ENCODE measurements around the gene ACOX3. TPM values are rescaled to one million over a fixed set of nuclear protein-coding genes. Genes with fewer than 3 reads are reported as not detected.

ACOX3 gene
- polyA plus RNA-seq, 1 donor (not counting 4 experiments of a cell fraction or from before 2014, with no cell fraction given), result 6.7 TPM

DNA sequence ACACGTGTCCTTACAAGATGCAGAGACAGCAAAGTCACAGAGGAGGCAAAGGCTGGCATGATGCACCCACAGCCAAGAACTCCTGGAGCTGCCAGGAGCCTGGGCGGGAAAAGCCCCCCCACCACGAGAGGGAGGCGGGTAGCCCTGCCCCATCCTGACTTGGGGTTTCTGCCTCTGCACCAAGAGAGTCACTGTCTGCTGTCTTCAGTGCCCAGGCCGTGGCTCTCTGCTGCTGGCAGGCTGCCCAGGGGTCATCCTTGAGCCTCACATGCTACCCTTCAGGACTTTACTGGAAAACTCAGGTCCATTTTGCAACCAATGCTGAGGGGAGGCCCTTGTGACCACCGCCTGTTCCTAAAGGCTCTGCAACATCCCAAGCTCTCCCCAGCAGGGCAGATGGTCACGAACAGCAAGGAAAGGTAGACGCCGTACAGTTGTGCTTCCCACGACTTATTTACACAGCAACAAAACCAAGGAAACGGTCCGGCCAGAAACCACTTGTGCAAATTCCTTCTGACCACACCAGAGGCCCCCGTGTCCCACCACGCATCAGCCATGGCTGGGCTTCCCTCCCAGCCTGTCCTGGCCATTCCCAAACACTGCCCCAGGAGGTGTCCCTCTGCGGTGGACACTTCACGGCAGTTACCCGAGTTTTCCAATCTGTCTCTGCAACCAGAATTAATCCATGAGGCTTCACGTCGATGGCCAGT, 56.9 kb downstream of the ACOX3 start:
- no peak overlapping the region for H3K4me3 ChIP-seq (ENCODE audit: control insufficient read depth in 2 of 3, extremely low read depth in 1 of 3, insufficient read depth in 2 of 3, low read depth in 1 of 3, low read length in 3 of 3)
- no peaks in the 10 kb centered on the region for H4K20me1 ChIP-seq (ENCODE audit: control insufficient read depth, extremely low read depth, insufficient read depth, low read length)
- peaks cover 0 to 12% of the 10 kb centered on the region in 2 experiments for H3K36me3 ChIP-seq (ENCODE audit: control insufficient read depth in 2 of 2, extremely low read depth in 1 of 2, insufficient read depth in 2 of 2, low read length in 2 of 2)
- no peak for DNase-seq (ENCODE audit: low read depth, low spot score)
- TF ChIP-seq EZH2 (IDR thresholded peaks at IDR 0.05; ENCODE audit: low read length), result no peak
- TF ChIP-seq, protein P1, sequence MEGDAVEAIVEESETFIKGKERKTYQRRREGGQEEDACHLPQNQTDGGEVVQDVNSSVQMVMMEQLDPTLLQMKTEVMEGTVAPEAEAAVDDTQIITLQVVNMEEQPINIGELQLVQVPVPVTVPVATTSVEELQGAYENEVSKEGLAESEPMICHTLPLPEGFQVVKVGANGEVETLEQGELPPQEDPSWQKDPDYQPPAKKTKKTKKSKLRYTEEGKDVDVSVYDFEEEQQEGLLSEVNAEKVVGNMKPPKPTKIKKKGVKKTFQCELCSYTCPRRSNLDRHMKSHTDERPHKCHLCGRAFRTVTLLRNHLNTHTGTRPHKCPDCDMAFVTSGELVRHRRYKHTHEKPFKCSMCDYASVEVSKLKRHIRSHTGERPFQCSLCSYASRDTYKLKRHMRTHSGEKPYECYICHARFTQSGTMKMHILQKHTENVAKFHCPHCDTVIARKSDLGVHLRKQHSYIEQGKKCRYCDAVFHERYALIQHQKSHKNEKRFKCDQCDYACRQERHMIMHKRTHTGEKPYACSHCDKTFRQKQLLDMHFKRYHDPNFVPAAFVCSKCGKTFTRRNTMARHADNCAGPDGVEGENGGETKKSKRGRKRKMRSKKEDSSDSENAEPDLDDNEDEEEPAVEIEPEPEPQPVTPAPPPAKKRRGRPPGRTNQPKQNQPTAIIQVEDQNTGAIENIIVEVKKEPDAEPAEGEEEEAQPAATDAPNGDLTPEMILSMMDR (optimal IDR thresholded peaks at IDR 0.05 in 1 of 3, IDR thresholded peaks at IDR 0.05 in 1 of 3, conservative IDR thresholded peaks at IDR 0.05 in 1 of 3; ENCODE audit: extremely low read depth in 1 of 3, insufficient read depth in 2 of 3, low read length in 3 of 3), result no peak
- no peaks in the 10 kb centered on the region for H3K4me1 ChIP-seq (ENCODE audit: control insufficient read depth, extremely low read depth, insufficient read depth, low read length)
- H3K4me2 ChIP-seq (ENCODE audit: control insufficient read depth, extremely low read depth, insufficient read depth, low read depth, low read length), result no peak overlapping the region
- dilution Hi-C loops (cut with MboI; ENCODE audit: extremely low pct_ligation_motif_present, low sequenced_read_pairs), result no loop called here
- FAIRE-seq, result no peak
- H3K9me1 ChIP-seq (ENCODE audit: control insufficient read depth, extremely low read depth, insufficient read depth, low read length), result no peaks in the 10 kb centered on the region
- H2AFZ ChIP-seq (ENCODE audit: control insufficient read depth, low read length), result no peak overlapping the region
- no peak overlapping the region for H3K27ac ChIP-seq (ENCODE audit: control insufficient read depth, insufficient read depth, low read length)
- no peaks in the 10 kb centered on the region for H3K9me3 ChIP-seq (ENCODE audit: control insufficient read depth, low read depth, low read length)
- no peak overlapping the region for H3K9ac ChIP-seq (ENCODE audit: control insufficient read depth, extremely low read depth, insufficient read depth, low read length)
- H3K27me3 ChIP-seq (ENCODE audit: control insufficient read depth, extremely low read depth, insufficient read depth, low read length), result no peaks in the 10 kb centered on the region
- H3K79me2 ChIP-seq (ENCODE audit: control insufficient read depth, insufficient read depth, low read length), result no peaks in the 10 kb centered on the region

DNA sequence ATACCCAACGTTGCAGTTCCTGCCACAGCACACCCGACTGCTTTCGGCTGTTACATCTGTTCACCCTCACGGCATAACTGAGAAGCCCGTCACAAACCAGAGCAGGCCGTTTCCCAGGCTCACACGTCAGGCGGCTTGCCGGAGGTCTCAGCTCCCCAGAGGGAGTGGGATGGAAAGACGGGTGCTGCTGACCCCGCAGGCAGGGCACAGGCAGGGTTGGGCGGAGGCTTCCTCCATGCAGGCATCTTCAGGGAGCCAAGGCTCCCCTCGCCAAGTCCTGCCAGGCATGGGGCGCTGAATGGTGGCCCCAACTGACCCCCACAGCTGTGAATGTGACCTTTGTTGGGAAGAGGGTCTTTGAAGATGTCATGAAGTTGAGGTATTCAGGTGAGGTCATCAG, 57.5 kb downstream of the ACOX3 start:
- dilution Hi-C loops (cut with MboI; ENCODE audit: extremely low pct_ligation_motif_present, low sequenced_read_pairs), result no loop called here
- no peaks in the 10 kb centered on the region for H3K9me3 ChIP-seq (ENCODE audit: control insufficient read depth, low read depth, low read length)

More for the DNA sequence above, 57.5 kb downstream of the ACOX3 start:
- Histone ChIP-seq H3K4me3 (ENCODE audit: control insufficient read depth in 2 of 3, extremely low read depth in 1 of 3, insufficient read depth in 2 of 3, low read depth in 1 of 3, low read length in 3 of 3) (no peak overlapping the region), H3K9ac (ENCODE audit: control insufficient read depth, extremely low read depth, insufficient read depth, low read length) (no peak overlapping the region), H4K20me1 (ENCODE audit: control insufficient read depth, extremely low read depth, insufficient read depth, low read length) (no peaks in the 10 kb centered on the region), H3K36me3 (ENCODE audit: control insufficient read depth in 2 of 2, extremely low read depth in 1 of 2, insufficient read depth in 2 of 2, low read length in 2 of 2) (peaks cover 0 to 10% of the 10 kb centered on the region in 2 experiments), H3K4me2 (ENCODE audit: control insufficient read depth, extremely low read depth, insufficient read depth, low read depth, low read length) (no peak overlapping the region), H3K27me3 (ENCODE audit: control insufficient read depth, extremely low read depth, insufficient read depth, low read length) (no peaks in the 10 kb centered on the region), H3K27ac (ENCODE audit: control insufficient read depth, insufficient read depth, low read length) (no peak overlapping the region), H3K9me1 (ENCODE audit: control insufficient read depth, extremely low read depth, insufficient read depth, low read length) (no peaks in the 10 kb centered on the region), H2AFZ (ENCODE audit: control insufficient read depth, low read length) (no peak overlapping the region), H3K4me1 (ENCODE audit: control insufficient read depth, extremely low read depth, insufficient read depth, low read length) (no peaks in the 10 kb centered on the region), H3K79me2 (ENCODE audit: control insufficient read depth, insufficient read depth, low read length) (no peaks in the 10 kb centered on the region)
- FAIRE-seq (no peak), DNase-seq (ENCODE audit: low read depth, low spot score) (no peak)
- TF ChIP-seq, protein P1 (optimal IDR thresholded peaks at IDR 0.05 in 1 of 3, IDR thresholded peaks at IDR 0.05 in 1 of 3, conservative IDR thresholded peaks at IDR 0.05 in 1 of 3; ENCODE audit: extremely low read depth in 1 of 3, insufficient read depth in 2 of 3, low read length in 3 of 3), result no peak
- TF ChIP-seq EZH2 (IDR thresholded peaks at IDR 0.05; ENCODE audit: low read length), result no peak

All from keratinocyte (primary cell).